Mucosa of descending colon (tissue), 3 donors: ENCODE measurements around the gene NUDT22. TPM values are rescaled to one million over a fixed set of nuclear protein-coding genes. Genes with fewer than 3 reads are reported as not detected.

ENCODE experiments used
- ATAC-seq: fragments of 200-7000 bp; cut with Tn5 transposase; one replicate; pipeline ENCODE4 v1.9.1; 2020; ENCODE audit warnings: mild to moderate bottlenecking, moderate library complexity
- DNase-seq, 3 donors: peaks; one replicate each; pipeline ENCODE4 v3.0.0-alpha.2; 2020
- H3K36me3 ChIP-seq: fragments of 200-600 bp; one replicate; pipeline ENCODE4 v1.8.0; 2021; ENCODE audit warnings: low read depth, mild to moderate bottlenecking
- H3K4me1 ChIP-seq: fragments of 200-600 bp; one replicate; pipeline ENCODE4 v1.8.0; 2021; ENCODE audit warnings: low read depth, mild to moderate bottlenecking
- H3K4me3 ChIP-seq: fragments of 200-600 bp; one replicate; pipeline ENCODE4 v1.8.0; 2021; ENCODE audit warnings: mild to moderate bottlenecking
- H3K9me3 ChIP-seq: fragments of 200-600 bp; one replicate; pipeline ENCODE4 v1.8.0; 2021; ENCODE audit warnings: mild to moderate bottlenecking
- CTCF ChIP-seq: fragments of 200-600 bp; IDR thresholded peaks from one replicate; pipeline ENCODE4 v1.8.0; 2022; ENCODE audit warnings: antibody characterized with exemption, mild to moderate bottlenecking
- intact Hi-C, 2 donors: fragments of 100-400 bp; cut with DNase I in 1 of 2; cut with micrococcal nuclease in 1 of 2; formaldehyde crosslinking; loops; one replicate each; pipeline versions ENCODE4 v1.11.0 to v1.11.1; 2022; cut with DNase I, micrococcal nuclease
- total RNA-seq, 3 donors: library from RNA; stranded (reverse); fragmentation: NEBNext Ultra II Directional in 2 of 3; extraction: Animal tissue kit (Norgen Biotek cat#: 25700) in 2 of 3; gene quantifications; one replicate each; pipeline versions ENCODE4 v1.2.1 to v1.2.4, GENCODE V29; 2021 to 2023
- donor health status: DM: no; HTN: no; CAD: no; lungs with moderate emphysema.
- donor health status: DM: no; HTN: no; CAD: no.
- donor health status: DM: no; HTN: yes; CAD: no.

Gene NUDT22
- total RNA-seq, 3 donors from 2014 or later = 81.6 to 137 (median 119) TPM

DNA sequence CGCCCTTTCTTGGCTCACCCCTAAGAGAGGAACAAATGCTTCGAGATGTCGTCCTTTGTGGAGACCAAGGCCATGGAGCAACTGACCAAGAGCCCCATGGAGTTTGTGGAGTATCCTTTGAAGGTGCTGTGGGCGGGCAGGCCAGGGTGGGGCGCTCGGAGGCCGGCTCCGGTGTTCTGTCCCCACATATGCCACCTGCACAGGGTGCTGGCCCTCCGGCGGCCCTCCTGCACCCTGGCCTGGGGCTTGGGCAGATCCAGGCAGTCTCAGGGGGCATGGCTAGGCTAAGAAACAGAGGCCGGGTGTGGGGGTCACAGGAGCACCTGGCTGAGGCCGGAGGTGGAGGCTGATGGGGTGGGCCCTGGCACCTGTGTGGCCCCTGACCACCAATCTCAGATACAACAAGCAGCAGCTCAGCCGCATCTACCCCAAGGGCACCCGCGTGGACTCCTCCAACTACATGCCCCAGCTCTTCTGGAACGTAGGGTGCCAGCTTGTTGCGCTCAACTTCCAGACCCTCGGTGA, 35.5 kb downstream of the NUDT22 start:
- no peak for ATAC-seq
- DNase-seq = no peak
- no peak overlapping the region for H3K4me3 ChIP-seq
- H3K9me3 ChIP-seq = no peaks in the 10 kb centered on the region
- H3K36me3 ChIP-seq = peaks cover 3% of the 10 kb centered on the region
- intact Hi-C loops = no loop called here
- no peaks in the 10 kb centered on the region for H3K4me1 ChIP-seq
- TF ChIP-seq CTCF = no peak

DNA sequence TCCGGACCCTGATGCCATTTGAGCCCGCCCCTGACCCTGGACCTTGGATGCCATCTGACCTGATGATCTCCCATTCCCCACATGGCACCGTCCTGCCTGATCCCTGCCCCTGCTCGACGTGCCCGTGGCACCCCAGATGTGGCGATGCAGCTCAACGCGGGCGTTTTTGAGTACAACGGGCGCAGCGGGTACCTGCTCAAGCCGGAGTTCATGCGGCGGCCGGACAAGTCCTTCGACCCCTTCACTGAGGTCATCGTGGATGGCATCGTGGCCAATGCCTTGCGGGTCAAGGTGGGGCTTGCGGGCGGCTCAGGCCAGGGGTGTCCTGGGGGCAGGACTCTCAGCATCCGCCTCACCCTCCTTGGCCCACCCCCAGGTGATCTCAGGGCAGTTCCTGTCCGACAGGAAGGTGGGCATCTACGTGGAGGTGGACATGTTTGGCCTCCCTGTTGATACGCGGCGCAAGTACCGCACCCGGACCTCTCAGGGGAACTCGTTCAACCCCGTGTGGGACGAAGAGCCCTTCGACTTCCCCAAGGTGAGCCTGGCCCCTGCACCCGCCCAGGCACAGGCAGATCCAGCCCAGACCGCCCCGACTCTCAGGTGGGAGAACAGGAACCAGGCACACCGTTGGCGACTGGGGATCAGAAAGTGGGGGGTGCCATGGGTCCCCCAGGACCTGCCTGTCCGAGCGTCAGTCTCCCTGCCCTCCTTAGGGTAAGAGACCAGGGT, 36.4 kb downstream of the NUDT22 start:
- DNase-seq (no peak), ATAC-seq (no peak)
- Histone ChIP-seq H3K4me1 (no peaks in the 10 kb centered on the region), H3K4me3 (no peak overlapping the region), H3K36me3 (peaks cover 3% of the 10 kb centered on the region), H3K9me3 (no peaks in the 10 kb centered on the region)
- no peak for TF ChIP-seq CTCF
- intact Hi-C loops = no loop called here

GRCh38 chr11:64263021-64263946, 37.2 kb downstream of the NUDT22 start:
- Histone ChIP-seq H3K4me1 (peaks cover 3% of the 10 kb centered on the region), H3K36me3 (no peaks in the 10 kb centered on the region), H3K4me3 (no peak overlapping the region), H3K9me3 (no peaks in the 10 kb centered on the region)
- DNase-seq = no peak
- intact Hi-C loops = no loop called here
- TF ChIP-seq CTCF = no peak
- ATAC-seq = no peak

GRCh38 chr11:64263947-64264317, 37.9 kb downstream of the NUDT22 start:
- ATAC-seq (no peak), DNase-seq (no peak)
- intact Hi-C loops = no loop called here
- peaks cover 10% of the 10 kb centered on the region for H3K4me1 ChIP-seq
- no peaks in the 10 kb centered on the region for H3K9me3 ChIP-seq
- TF ChIP-seq CTCF = no peak
- H3K36me3 ChIP-seq = no peaks in the 10 kb centered on the region
- H3K4me3 ChIP-seq = no peak overlapping the region

GRCh38 chr11:64264371-64264852, 38.3 kb downstream of the NUDT22 start:
- no peaks in the 10 kb centered on the region for H3K9me3 ChIP-seq
- intact Hi-C loops = no loop called here
- ATAC-seq = no peak
- TF ChIP-seq CTCF = no peak
- H3K4me3 ChIP-seq = no peak overlapping the region
- DNase-seq = peak in 1 of 3 donors; percentile 49
- H3K36me3 ChIP-seq = no peaks in the 10 kb centered on the region
- H3K4me1 ChIP-seq = peaks cover 11% of the 10 kb centered on the region
